Caco-2 (cell line): Measurements from ENCODE around the gene ABCD4. TPM values are rescaled to one million over a fixed set of nuclear protein-coding genes. Genes with fewer than 3 reads are reported as not detected.

ENCODE experiments used
- BruUV-seq: library from RNA; stranded (reverse); fragments of 400-500 nt; replicated peaks from 2 replicates; lab custom pipeline; 2021; lab: Mats Ljungman, UMichigan
- CTCF ChIA-PET: fragments of 300-600 bp; sonication (Branson Sonifier 250); formaldehyde crosslinking; loops from one replicate; lab custom pipeline; 2022; ENCODE audit warnings: antibody characterized with exemption; lab: Charles Lee
- POLR2A ChIA-PET: fragments of 300-600 bp; sonication (Branson Sonifier 250); formaldehyde crosslinking; loops from one replicate; lab custom pipeline; 2022; ENCODE audit warnings: antibody characterized with exemption; lab: Charles Lee
- DNase-seq, 2 experiments: peaks; one replicate each; pipeline versions ENCODE4 v3.0.0 to v3.0.0-alpha.2; 2020 to 2022
- H3K27me3 ChIP-seq: replicated peaks from 2 replicates; pipeline ENCODE4 v1.6.0; 2011; ENCODE audit warnings: low read length; ENCODE audit not compliant: control insufficient read depth, insufficient read depth
- H3K36me3 ChIP-seq: 2 replicates; pipeline ENCODE4 v1.5.1; 2011; ENCODE audit warnings: low read length; ENCODE audit not compliant: control insufficient read depth, insufficient read depth
- H3K4me1 ChIP-seq: fragments of 250-450 bp; sonication (Bioruptor Pico); 2 replicates; pipeline ENCODE4 v1.5.1; 2020; ENCODE audit warnings: mild to moderate bottlenecking
- H3K4me3 ChIP-seq: 2 replicates; pipeline ENCODE4 v1.5.1; 2011; ENCODE audit warnings: low read depth, mild to moderate bottlenecking, control low read depth, low read length
- H3K9me3 ChIP-seq: fragments of 250-450 bp; sonication (Bioruptor Pico); 2 replicates; pipeline ENCODE4 v1.5.1; 2020; ENCODE audit warnings: mild to moderate bottlenecking, moderate library complexity
- H3K27ac Mint-ChIP-seq: one replicate; pipeline ENCODE4 v1.8.0; 2022; ENCODE audit warnings: mixed read lengths; ENCODE audit not compliant: unreplicated experiment
- H3K27me3 Mint-ChIP-seq: one replicate; pipeline ENCODE4 v1.8.0; 2022; ENCODE audit warnings: mixed read lengths; ENCODE audit not compliant: insufficient read depth, unreplicated experiment
- H3K36me3 Mint-ChIP-seq: one replicate; pipeline ENCODE4 v1.8.0; 2022; ENCODE audit warnings: mild to moderate bottlenecking, mixed read lengths; ENCODE audit not compliant: insufficient read depth, unreplicated experiment
- H3K4me1 Mint-ChIP-seq: one replicate; pipeline ENCODE4 v1.8.0; 2022; ENCODE audit warnings: low read depth, mixed read lengths; ENCODE audit not compliant: unreplicated experiment
- H3K4me3 Mint-ChIP-seq: one replicate; pipeline ENCODE4 v1.8.0; 2022; ENCODE audit warnings: mild to moderate bottlenecking, moderate library complexity, mixed read lengths; ENCODE audit not compliant: unreplicated experiment
- H3K9me3 Mint-ChIP-seq: one replicate; pipeline ENCODE4 v1.8.0; 2022; ENCODE audit warnings: mixed read lengths; ENCODE audit not compliant: unreplicated experiment
- CTCF ChIP-seq, 2 experiments: fragments of 200-600 bp in 1 of 2; IDR thresholded peaks; 1 replicate in 1 of 2; 2 replicates in 1 of 2; pipeline versions ENCODE4 v1.5.1 to v1.8.0; 2011 to 2022; ENCODE audit warnings: antibody characterized with exemption in 1 of 2, control low read depth in 1 of 2, inconsistent platforms in 1 of 2, low read depth in 1 of 2, low read length in 1 of 2, mild to moderate bottlenecking in 1 of 2, moderate library complexity in 1 of 2; ENCODE audit not compliant: insufficient read depth in 1 of 2, severe bottlenecking in 1 of 2, unreplicated experiment in 1 of 2
- intact Hi-C: fragments of 100-400 bp; cut with micrococcal nuclease; formaldehyde crosslinking; loops from one replicate; pipeline ENCODE4 v1.10.0; 2022; ENCODE audit not compliant: unreplicated experiment
- total RNA-seq: library from RNA; stranded (reverse); gene quantifications from 2 replicates; pipeline ENCODE4 v1.2.3, GENCODE V29; 2022

ABCD4 gene
- total RNA-seq, 1 experiment from 2014 or later, result 82.1 TPM

- Mint-ChIP-seq H3K4me1 (no peaks in the 10 kb centered on the region), H3K4me3 (no peak overlapping the region), H3K27ac (no peak overlapping the region), H3K9me3 (no peaks in the 10 kb centered on the region), H3K36me3 (no peaks in the 10 kb centered on the region), H3K27me3 (no peaks in the 10 kb centered on the region)
- Histone ChIP-seq H3K36me3 (no peaks in the 10 kb centered on the region), H3K4me1 (0 out of 2 replicates have a peak, but pooled peaks cover 4% of the 10 kb centered on the region), H3K4me3 (no peak overlapping the region), H3K9me3 (no peaks in the 10 kb centered on the region), H3K27me3 (peaks cover 1% of the 10 kb centered on the region; the same call in 1 of the 2 replicates)
- POLR2A ChIA-PET, result no interaction called here
- no peak for DNase-seq
- CTCF ChIA-PET, result no interaction called here
- intact Hi-C loops, result no loop called here
- TF ChIP-seq CTCF (IDR thresholded peaks at IDR 0.05; ENCODE audit: insufficient read depth in 1 of 2, low read depth in 1 of 2, low read length in 1 of 2, severe bottlenecking in 1 of 2, unreplicated experiment in 1 of 2), result no peak
- no TSS peak for BruUV-seq
Measured at GRCh38 chr14:74259513-74259912, 43.2 kb downstream of the ABCD4 start.

- Mint-ChIP-seq H3K9me3 (no peaks in the 10 kb centered on the region), H3K27ac (no peak overlapping the region), H3K4me1 (no peaks in the 10 kb centered on the region), H3K4me3 (peak overlapping the region; percentile 55), H3K36me3 (no peaks in the 10 kb centered on the region), H3K27me3 (no peaks in the 10 kb centered on the region)
- H3K36me3 ChIP-seq, result no peaks in the 10 kb centered on the region
- H3K4me1 ChIP-seq, result 0 out of 2 replicates have a peak, but pooled peaks cover 4% of the 10 kb centered on the region
- POLR2A ChIA-PET, result interaction anchor here (0.6 kb wide), 1 partner anchor 235 kb away, joined by 7 read pairs; the partner anchor contains the start of gene ISCA2
- BruUV-seq, result no TSS peak
- CTCF ChIA-PET, result interaction anchor here (0.6 to 0.7 kb wide), 2 partner anchors 158 to 227 kb away, joined by 4 read pairs; no protein-coding TSS in a partner anchor
- no peak for DNase-seq
- H3K27me3 ChIP-seq, result peaks cover 1% of the 10 kb centered on the region; the same call in 1 of the 2 replicates
- H3K4me3 ChIP-seq, result no peak overlapping the region
- H3K9me3 ChIP-seq, result no peaks in the 10 kb centered on the region
- TF ChIP-seq CTCF (IDR thresholded peaks at IDR 0.05; ENCODE audit: insufficient read depth in 1 of 2, low read depth in 1 of 2, low read length in 1 of 2, severe bottlenecking in 1 of 2, unreplicated experiment in 1 of 2), result no peak
- intact Hi-C loops, result no loop called here
Measured at GRCh38 chr14:74258764-74259035, 44.0 kb downstream of the ABCD4 start.

- Mint-ChIP-seq H3K9me3 (no peaks in the 10 kb centered on the region), H3K36me3 (no peaks in the 10 kb centered on the region), H3K4me3 (peak overlapping the region; percentile 63), H3K27me3 (no peaks in the 10 kb centered on the region), H3K4me1 (no peaks in the 10 kb centered on the region), H3K27ac (no peak overlapping the region)
- ChIA-PET POLR2A (interaction anchor here (0.6 kb wide), 2 partner anchors 236 to 731 kb away, joined by 3 to 7 read pairs; partner anchors contain the start of gene ISCA2), CTCF (interaction anchor here (0.6 to 0.8 kb wide), 8 partner anchors 17 to 666 kb away, joined by 3 to 4 read pairs (median 4); partner anchors contain the start of gene ZNF410)
- no TSS peak for BruUV-seq
- Histone ChIP-seq H3K4me3 (peak overlapping the region; percentile 59), H3K36me3 (no peaks in the 10 kb centered on the region), H3K27me3 (peaks cover 1% of the 10 kb centered on the region; the same call in 1 of the 2 replicates), H3K9me3 (no peaks in the 10 kb centered on the region), H3K4me1 (0 out of 2 replicates have a peak, but pooled peaks cover 4% of the 10 kb centered on the region)
- intact Hi-C loops, result no loop called here
- no peak for TF ChIP-seq CTCF (IDR thresholded peaks at IDR 0.05; ENCODE audit: insufficient read depth in 1 of 2, low read depth in 1 of 2, low read length in 1 of 2, severe bottlenecking in 1 of 2, unreplicated experiment in 1 of 2)
- DNase-seq, result no peak
Measured at GRCh38 chr14:74257941-74258763, 44.6 kb downstream of the ABCD4 start.
